Epithelial cell of proximal tubule (primary cell): ENCODE results near the gene KRTAP1-5. TPM values are rescaled to one million over a fixed set of nuclear protein-coding genes. Genes with fewer than 3 reads are reported as not detected.

ENCODE experiments used
- DNase-seq: peaks from one replicate; pipeline ENCODE4 v3.0.0-alpha.2; 2011; ENCODE audit warnings: low read depth
- H3K4me3 ChIP-seq: 2 replicates; pipeline ENCODE4 v1.5.1; 2011; ENCODE audit warnings: low read depth, mild to moderate bottlenecking, low read length
- total RNA-seq: library from RNA; depleted of rRNA; stranded (reverse); fragments of >200 nt; gene quantifications from 2 replicates; pipeline ENCODE4 v1.2.3, GENCODE V29; 2015
- TF ChIP-seq, protein P1 (sequence below): conservative IDR thresholded peaks from 2 replicates; pipeline ENCODE4 v1.5.1; 2012; ENCODE audit warnings: low read depth, mild to moderate bottlenecking, low read length

Gene KRTAP1-5, protein sequence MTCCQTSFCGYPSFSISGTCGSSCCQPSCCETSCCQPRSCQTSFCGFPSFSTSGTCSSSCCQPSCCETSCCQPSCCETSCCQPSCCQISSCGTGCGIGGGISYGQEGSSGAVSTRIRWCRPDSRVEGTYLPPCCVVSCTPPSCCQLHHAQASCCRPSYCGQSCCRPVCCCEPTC
- total RNA-seq: not detected in 2 replicates

DNA sequence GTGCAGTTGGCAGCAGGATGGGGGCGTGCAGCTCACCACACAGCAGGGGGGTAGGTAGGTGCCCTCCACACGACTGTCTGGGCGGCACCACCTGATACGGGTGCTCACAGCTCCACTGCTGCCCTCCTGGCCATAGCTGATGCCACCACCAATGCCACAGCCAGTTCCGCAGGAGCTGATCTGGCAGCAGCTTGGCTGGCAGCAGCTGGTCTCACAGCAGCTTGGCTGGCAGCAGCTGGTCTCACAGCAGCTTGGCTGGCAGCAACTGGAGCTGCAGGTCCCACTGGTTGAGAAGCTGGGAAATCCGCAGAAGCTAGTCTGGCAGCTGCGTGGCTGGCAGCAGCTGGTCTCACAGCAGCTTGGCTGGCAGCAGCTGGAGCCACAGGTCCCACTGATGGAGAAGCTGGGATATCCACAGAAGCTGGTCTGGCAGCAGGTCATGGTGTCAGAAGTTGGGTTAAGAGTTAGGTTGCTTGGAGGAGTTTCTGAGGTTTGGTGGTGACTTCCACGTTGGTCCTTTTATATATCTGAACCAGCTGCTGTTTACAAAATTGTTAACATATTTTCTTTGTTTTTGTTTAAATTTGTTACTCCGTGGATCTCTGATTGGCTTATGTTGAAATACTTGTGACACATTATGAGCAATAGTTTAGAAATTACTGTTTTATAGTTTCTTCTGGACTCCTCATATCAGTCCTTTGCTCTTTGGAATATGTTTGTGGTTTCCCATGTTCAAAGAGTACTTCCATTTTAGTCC lies at the start of gene KRTAP1-5:
Gene KRTAP1-5, minus strand, starts transcription at position 494 of the 757 bp plus-strand sequence. Its CDS starts 53 bp downstream, at position 441.
- DNase-seq: no peak
- H3K4me3 ChIP-seq: no peak within 1 kb of the TSS
- TF ChIP-seq, protein P1, sequence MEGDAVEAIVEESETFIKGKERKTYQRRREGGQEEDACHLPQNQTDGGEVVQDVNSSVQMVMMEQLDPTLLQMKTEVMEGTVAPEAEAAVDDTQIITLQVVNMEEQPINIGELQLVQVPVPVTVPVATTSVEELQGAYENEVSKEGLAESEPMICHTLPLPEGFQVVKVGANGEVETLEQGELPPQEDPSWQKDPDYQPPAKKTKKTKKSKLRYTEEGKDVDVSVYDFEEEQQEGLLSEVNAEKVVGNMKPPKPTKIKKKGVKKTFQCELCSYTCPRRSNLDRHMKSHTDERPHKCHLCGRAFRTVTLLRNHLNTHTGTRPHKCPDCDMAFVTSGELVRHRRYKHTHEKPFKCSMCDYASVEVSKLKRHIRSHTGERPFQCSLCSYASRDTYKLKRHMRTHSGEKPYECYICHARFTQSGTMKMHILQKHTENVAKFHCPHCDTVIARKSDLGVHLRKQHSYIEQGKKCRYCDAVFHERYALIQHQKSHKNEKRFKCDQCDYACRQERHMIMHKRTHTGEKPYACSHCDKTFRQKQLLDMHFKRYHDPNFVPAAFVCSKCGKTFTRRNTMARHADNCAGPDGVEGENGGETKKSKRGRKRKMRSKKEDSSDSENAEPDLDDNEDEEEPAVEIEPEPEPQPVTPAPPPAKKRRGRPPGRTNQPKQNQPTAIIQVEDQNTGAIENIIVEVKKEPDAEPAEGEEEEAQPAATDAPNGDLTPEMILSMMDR: no peak

DNA sequence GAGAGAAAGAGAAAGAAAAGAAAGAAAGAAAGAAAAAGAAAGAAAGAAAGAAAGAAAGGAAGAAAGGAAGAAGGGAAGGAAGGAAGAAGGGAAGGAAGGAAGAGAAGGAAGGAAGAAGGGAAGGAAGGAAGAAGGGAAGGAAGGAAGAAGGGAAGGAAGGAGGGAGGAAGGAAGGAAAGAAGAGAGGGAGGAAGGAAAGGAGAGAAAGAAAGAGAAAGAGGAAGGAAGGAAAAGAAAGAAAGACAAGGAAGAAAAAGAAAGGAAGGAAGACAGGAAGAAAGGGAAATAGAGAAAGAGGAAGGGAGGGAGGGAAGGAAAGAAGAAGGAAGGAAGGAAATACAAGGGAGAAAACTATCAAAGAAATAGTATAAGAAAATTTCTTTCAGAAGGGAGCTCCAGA lies 49.8 kb upstream of the KRTAP1-5 start:
- no peak overlapping the region for H3K4me3 ChIP-seq
- TF ChIP-seq, protein P1: no peak
- DNase-seq: no peak

DNA sequence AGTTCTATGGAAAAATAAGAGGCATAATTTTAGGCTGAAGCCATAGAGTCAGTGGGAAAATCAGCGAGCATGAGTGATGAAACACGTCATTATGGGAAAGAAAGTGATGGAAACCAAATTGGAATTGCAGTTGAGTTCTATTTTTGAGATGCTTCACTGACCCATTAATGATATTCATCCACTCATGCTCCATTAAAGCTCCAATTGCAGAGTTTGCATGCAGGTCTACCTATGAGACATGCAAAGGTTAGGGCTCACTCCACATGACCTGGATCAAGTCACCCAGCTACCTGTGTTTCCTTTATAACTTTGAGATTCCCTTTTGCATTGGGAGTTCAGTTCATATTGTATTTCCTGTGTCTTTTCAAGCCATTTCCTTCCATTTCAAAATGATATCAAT lies 46.7 kb upstream of the KRTAP1-5 start:
- TF ChIP-seq, protein P1: no peak
- no peak overlapping the region for H3K4me3 ChIP-seq
- DNase-seq: no peak

DNA sequence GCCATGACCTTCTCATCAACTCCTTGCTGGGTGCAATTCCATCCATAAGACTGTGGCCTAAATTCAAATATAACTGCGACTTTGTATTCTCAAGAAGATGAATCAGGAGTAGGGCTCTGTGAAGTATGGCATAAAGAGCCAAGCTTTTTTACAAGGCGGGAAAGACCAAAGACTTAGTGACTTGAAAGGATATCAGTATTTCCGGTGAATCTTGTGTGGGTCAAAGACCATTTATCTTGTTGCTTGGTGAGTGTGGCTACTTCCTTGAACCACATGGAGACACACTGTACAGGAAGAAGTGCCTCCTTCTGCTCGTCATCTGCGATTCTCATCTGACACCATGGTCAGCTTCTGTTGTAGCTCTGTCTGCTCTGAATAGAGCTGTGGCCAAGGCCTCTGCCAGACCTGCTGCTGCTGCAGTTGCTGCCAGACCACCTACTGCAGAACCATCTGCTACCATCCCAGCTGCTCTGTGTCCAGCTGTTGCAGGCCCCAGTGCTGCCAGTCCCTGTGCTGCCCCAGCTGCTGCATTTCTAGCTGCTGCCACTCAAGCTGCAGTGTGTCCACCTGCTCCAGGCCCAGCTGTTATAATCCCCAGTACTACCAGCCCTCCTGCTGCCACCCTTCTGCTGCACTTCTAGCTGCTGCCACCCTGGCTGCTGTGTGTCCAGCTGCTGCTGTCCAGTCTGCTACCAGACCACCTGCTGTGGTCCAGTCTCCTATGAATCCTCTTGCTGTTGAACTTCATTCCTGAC lies 44.8 kb upstream of the KRTAP1-5 start:
- TF ChIP-seq, protein P1: no peak
- DNase-seq: no peak
- H3K4me3 ChIP-seq: no peak overlapping the region

DNA sequence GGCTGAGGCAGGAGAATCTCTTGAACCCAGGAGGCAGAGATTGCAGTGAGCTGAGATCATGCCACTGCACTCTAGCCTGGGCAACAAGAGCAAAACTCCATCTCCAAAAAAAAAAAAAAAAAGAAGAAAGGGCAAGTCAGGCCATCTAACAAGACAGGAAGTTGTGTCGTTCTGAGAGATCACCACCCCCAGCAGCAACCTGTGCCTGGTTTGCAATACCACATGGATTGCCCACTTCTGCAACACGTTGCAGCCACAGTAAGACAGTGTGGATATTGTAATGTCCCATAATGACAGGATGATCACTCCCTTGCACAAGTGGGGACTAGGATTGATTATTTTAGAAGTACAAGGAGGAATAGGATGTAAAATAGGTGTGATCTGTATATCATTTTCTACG lies 42.0 kb upstream of the KRTAP1-5 start:
- no peak for DNase-seq
- TF ChIP-seq, protein P1: no peak

DNA sequence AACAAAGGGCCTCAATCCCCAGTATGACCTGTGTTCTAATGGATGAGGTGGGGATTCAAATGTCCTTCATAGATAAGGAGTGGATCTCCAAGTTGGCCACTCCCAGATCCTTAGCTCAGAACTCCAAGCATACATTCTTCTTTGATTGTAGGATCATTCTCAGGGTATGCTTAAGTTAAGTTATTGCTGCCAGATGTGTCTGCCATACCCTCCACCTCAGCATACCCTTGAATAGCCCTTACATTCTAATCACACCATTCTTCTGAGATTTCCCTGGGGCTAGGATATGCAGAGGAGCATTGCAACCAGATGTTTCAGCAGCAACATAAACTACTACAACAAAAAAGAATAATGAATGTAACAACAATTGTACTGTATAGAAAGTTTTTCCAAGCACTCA lies 40.3 kb upstream of the KRTAP1-5 start:
- TF ChIP-seq, protein P1: no peak
- H3K4me3 ChIP-seq: no peak overlapping the region
- DNase-seq: no peak

More for the DNA sequence above, 42.0 kb upstream of the KRTAP1-5 start:
- H3K4me3 ChIP-seq: no peak overlapping the region
